Ascending aorta (tissue), 2 donors: ENCODE measurements around the gene NUP188. TPM values are rescaled to one million over a fixed set of nuclear protein-coding genes. Genes with fewer than 3 reads are reported as not detected.

Experiments used
- DNase-seq, 2 donors: peaks; one replicate each; pipeline ENCODE4 v3.0.0-alpha.2; 2019; ENCODE audit warnings: low spot score in 2 of 2
- H3K27ac ChIP-seq, 2 donors: fragments of 200-600 bp; sonication (generic); one replicate each; pipeline ENCODE4 v1.5.1; 2016 to 2017; ENCODE audit warnings: mild to moderate bottlenecking in 1 of 2
- H3K27me3 ChIP-seq: fragments of 200-600 bp; sonication (generic); one replicate; pipeline ENCODE4 v1.5.1; 2017
- H3K36me3 ChIP-seq, 2 donors: fragments of 200-600 bp; sonication (generic); one replicate each; pipeline ENCODE4 v1.5.1; 2016
- H3K4me1 ChIP-seq, 2 donors: fragments of 200-600 bp; sonication (generic); one replicate each; pipeline ENCODE4 v1.5.1; 2016 to 2017; ENCODE audit warnings: mild to moderate bottlenecking in 1 of 2
- H3K4me3 ChIP-seq, 2 donors: fragments of 200-600 bp; sonication (generic); one replicate each; pipeline ENCODE4 v1.5.1; 2016 to 2017; ENCODE audit warnings: mild to moderate bottlenecking in 1 of 2
- H3K9me3 ChIP-seq, 2 donors: fragments of 200-600 bp; sonication (generic); one replicate each; pipeline ENCODE4 v1.5.1; 2016
- CTCF ChIP-seq, 3 experiments: fragments of 200-600 bp in 2 of 3; fragments of 450-650 bp in 1 of 3; sonication (generic) in 2 of 3; IDR thresholded peaks; one replicate each; pipeline ENCODE4 v1.5.1; 2016 to 2019; ENCODE audit warnings: antibody characterized with exemption in 3 of 3, mild to moderate bottlenecking in 1 of 3, moderate library complexity in 1 of 3
- intact Hi-C: fragments of 100-400 bp; cut with DNase I; formaldehyde crosslinking; loops from one replicate; pipeline ENCODE4 v1.15.1; 2023
- total RNA-seq: library from RNA; depleted of rRNA; stranded (reverse); fragments of >200 nt; gene quantifications from one replicate; pipeline ENCODE4 v1.1.0, GENCODE V29; 2016

Gene NUP188
- total RNA-seq, 1 donor from 2014 or later = 45.0 TPM

- peaks cover 10 to 15% of the 10 kb centered on the region in 2 donors for H3K36me3 ChIP-seq
- no peaks in the 10 kb centered on the region for H3K27me3 ChIP-seq
- intact Hi-C loops = loop anchor here (1.0 to 5.0 kb wide), 5 partner anchors 9 to 210 kb away; partner anchors contain the start of genes CRAT, DOLK, DOLPP1 and NUP188
- peaks cover 0 to 13% of the 10 kb centered on the region in 2 donors for H3K4me1 ChIP-seq
- no peaks in the 10 kb centered on the region for H3K9me3 ChIP-seq
- DNase-seq = peak in 1 of 2 donors; percentile 71
- H3K27ac ChIP-seq = peak overlapping the region; percentile 54 to 81
- TF ChIP-seq CTCF (IDR thresholded peaks at IDR 0.05) = no peak
- peak overlapping the region; percentile 84 to 97 for H3K4me3 ChIP-seq
Measured at GRCh38 chr9:129036923-129037766, 89.6 kb downstream of the NUP188 start.

GRCh38 chr9:129037767-129038098 lies 90.2 kb downstream of the NUP188 start:
- Histone ChIP-seq H3K27ac (no peak overlapping the region), H3K9me3 (no peaks in the 10 kb centered on the region), H3K4me1 (peaks cover 0 to 13% of the 10 kb centered on the region in 2 donors), H3K36me3 (peaks cover 16 to 21% of the 10 kb centered on the region in 2 donors), H3K27me3 (no peaks in the 10 kb centered on the region), H3K4me3 (peak overlapping the region in 1 of 2 donors; percentile 84)
- DNase-seq = no peak
- intact Hi-C loops = loop anchor here (2.0 to 5.0 kb wide), 3 partner anchors 43 to 210 kb away; partner anchors contain the start of genes CRAT, DOLPP1, PTPA and SPOUT1
- TF ChIP-seq CTCF (IDR thresholded peaks at IDR 0.05) = no peak

- H3K27ac ChIP-seq = no peak overlapping the region
- H3K36me3 ChIP-seq = peaks cover 19 to 23% of the 10 kb centered on the region in 2 donors
- intact Hi-C loops = loop anchor here (5.0 kb wide), 1 partner anchor 211 kb away; the partner anchor contains the start of gene SPOUT1
- peaks cover 0 to 13% of the 10 kb centered on the region in 2 donors for H3K4me1 ChIP-seq
- no peak for TF ChIP-seq CTCF (IDR thresholded peaks at IDR 0.05)
- H3K4me3 ChIP-seq = peak overlapping the region in 1 of 2 donors; percentile 84
- no peaks in the 10 kb centered on the region for H3K9me3 ChIP-seq
- no peak for DNase-seq
- H3K27me3 ChIP-seq = no peaks in the 10 kb centered on the region
Measured at GRCh38 chr9:129038109-129038852, 90.8 kb downstream of the NUP188 start.

GRCh38 chr9:129040113-129040643 lies 92.7 kb downstream of the NUP188 start:
- intact Hi-C loops = no loop called here
- Histone ChIP-seq H3K4me1 (peaks cover 0 to 13% of the 10 kb centered on the region in 2 donors), H3K27me3 (no peaks in the 10 kb centered on the region), H3K4me3 (no peak overlapping the region), H3K9me3 (no peaks in the 10 kb centered on the region), H3K36me3 (peaks cover 32 to 35% of the 10 kb centered on the region in 2 donors), H3K27ac (no peak overlapping the region)
- TF ChIP-seq CTCF (IDR thresholded peaks at IDR 0.05) = no peak
- DNase-seq = no peak

GRCh38 chr9:129042016-129042415 lies 94.5 kb downstream of the NUP188 start:
- Histone ChIP-seq H3K36me3 (peaks cover 39% of the 10 kb centered on the region in 2 donors), H3K4me3 (no peak overlapping the region), H3K4me1 (peaks cover 0 to 12% of the 10 kb centered on the region in 2 donors), H3K9me3 (no peaks in the 10 kb centered on the region), H3K27me3 (no peaks in the 10 kb centered on the region), H3K27ac (no peak overlapping the region)
- no peak for DNase-seq
- intact Hi-C loops = no loop called here
- TF ChIP-seq CTCF (IDR thresholded peaks at IDR 0.05) = no peak
